NK-92 treated with Interleukin-12 subunit alpha and Interleukin-12 subunit beta, amount 100 ng/mL, for 24 hours (cell line): ENCODE measurements around the gene TUBA1B.
"Not testable (repeated sequence)": the region's sequence is repeated elsewhere in the genome, so short reads cannot be mapped to it uniquely, and the experiment has no call there.

Source experiments
- DNase-seq: peaks from one replicate; lab custom pipeline; 2025; lab: John Stamatoyannopoulos, UW

Gene TUBA1B

DNA sequence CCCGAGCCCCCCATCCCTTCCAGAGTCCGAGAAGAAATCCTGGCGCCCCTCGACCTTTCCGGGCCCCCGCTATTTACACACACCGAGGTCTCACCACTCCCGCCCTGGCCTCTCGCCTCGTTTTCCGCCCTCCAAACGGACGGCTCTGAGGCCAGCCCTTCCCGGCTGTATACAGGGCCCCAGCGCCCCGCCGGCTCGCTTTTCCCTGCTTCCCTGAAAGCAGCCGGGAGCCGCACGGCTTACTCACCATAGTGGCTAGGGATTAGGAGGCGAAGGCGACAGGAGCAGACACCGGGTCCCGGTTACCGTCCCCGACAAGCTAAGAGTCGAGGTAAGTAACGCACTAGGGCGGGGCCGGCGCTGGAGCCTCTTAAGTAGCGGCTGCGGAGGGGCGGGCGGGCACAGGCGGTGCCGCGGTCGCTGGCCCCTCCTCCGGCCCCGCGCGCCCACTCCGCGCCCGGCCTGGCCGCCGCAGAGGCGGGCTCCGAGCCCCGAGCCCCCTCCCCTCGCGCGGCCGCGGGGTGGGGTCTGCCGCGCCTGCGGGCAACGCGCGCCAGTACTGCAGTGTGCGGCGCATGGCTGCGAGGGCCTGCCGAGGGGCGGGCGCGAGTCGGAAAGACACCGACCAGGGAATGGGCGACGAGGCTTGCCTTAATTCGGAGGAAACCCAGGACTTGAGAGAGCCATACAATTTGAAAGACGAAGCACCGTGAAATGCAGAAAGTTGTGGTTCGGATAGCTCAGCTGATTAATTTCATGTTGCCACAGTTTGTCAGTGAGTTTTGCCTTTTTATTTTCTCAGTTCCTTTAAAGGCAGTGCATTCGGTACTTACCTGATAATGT, at the start of gene TUBA1B:
TUBA1B (minus strand) TSS at position 345 of the 843 bp plus-strand sequence; CDS start at position 250, 95 bp downstream.
- peak; percentile 83 for DNase-seq

DNA sequence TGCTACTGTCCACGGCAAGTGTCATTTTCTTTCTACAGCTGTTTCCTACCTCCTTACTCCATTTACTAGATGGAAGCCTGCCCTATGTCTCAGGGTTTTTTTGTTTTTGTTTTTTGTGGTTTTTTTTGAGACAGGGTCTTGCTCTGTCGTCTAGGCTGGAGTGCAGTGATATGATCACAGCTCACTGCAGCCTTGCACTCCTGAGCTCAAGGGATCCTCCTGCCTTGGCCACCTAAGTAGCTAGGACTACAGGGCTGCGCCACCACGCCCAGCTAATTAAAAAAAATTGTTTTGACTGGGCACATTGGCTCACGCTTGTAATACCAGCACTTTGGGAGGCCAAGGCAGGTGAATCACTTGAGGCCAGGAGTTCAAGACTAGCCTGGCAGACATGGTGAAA, 43.0 kb upstream of the TUBA1B start:
- no peak for DNase-seq

DNA sequence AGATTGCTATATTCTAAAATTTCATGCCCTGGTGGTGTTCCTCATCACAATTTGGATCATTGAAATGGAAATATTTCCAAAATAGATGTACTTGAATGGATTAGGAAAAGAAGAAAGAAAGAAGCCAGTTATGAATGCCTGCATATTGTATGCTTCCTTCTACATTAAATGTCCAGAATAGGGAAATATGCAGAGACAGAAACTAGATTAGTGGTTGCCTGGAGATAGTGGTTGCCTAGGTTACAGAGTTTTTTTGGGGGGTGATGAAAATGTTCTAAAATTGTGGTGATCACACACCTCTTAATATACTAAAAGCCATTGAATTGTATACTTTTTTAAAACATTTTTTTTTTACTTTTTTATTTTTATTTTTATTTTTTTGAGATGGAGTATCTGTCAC, 39.7 kb upstream of the TUBA1B start:
- DNase-seq, result no peak

- no peak for DNase-seq
These were observed 33.9 kb upstream of the TUBA1B start for GRCh38 chr12:49165114-49165513.

GRCh38 chr12:49161901-49162300, 30.7 kb upstream of the TUBA1B start:
- not testable (repeated sequence) for DNase-seq

DNA sequence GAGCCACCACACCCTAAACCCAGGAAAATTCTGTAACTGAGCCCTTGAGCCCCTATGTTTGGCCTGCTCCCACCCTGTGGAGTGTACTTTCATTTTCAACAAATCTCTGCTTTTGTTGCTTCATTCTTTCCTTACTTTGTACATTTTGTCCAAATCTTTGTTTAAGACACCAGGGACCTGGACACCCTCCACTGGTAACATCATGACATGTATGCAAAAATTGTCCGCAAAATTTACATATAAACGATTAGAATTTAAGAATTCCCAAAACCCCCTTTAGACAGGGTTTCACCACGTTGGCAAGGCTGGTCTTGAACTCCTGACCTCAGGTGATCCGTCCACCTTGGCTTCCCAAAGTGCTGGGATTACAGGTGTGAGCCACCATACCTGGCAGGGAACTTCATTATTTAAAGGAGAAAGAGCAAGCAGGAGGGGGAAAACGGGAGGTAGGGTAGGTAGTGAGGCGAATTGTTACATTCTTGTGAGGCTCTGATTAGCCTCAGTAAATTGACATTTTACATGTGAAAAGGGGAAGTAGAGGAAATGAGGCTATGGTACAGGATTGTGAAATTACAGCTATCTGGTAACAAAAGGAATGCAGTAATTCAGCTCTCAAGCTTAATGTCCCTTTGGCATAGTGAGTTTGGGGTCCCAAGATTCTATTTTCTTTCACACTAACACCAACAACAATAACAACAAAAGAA, 30.0 kb upstream of the TUBA1B start:
- no peak for DNase-seq

DNA sequence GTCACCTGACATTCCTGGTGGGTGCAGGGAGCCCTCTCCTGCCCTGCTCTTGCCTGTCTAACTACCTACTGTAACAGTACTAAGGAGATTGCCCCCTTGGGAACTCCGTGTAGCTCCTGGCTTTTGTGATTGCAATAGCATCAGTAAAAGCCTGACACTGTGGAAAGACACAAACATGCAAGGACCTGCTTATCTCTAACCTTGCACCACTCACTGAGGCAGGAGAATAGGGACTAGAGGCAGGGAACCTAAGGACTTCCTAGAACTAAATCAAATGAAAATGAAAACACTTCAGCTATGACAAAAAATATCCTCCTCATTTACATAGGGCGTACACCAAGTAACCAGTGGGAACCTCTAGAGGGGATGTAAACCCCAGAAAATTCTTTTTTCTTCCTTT, 29.2 kb upstream of the TUBA1B start:
- no peak for DNase-seq

- no peak for DNase-seq
These were observed 23.0 kb upstream of the TUBA1B start for GRCh38 chr12:49154221-49154620.

DNA sequence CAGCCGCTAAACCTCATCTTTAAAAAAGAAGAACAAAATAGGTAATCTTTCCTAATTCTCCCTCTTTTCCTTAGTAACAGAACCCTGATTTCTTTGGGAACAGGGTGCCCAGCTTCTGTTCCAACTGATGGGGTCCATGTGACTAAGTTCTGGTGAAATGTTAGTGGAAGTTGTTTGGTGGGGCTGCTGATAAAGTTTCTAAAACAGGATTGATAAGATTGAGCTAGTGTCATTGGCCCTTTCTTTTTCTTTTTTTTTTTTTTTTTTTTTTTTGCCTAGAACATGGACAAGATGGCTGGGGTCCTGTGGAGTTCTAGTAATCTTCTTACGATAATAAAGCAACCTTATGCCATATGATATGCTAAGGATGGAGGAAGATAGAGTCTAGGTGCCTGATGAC, 16.2 kb upstream of the TUBA1B start:
- no peak for DNase-seq

GRCh38 chr12:49146406-49146805, 15.2 kb upstream of the TUBA1B start:
- no peak for DNase-seq

- no peak for DNase-seq
These were observed 13.2 kb upstream of the TUBA1B start for GRCh38 chr12:49144384-49144783.

DNA sequence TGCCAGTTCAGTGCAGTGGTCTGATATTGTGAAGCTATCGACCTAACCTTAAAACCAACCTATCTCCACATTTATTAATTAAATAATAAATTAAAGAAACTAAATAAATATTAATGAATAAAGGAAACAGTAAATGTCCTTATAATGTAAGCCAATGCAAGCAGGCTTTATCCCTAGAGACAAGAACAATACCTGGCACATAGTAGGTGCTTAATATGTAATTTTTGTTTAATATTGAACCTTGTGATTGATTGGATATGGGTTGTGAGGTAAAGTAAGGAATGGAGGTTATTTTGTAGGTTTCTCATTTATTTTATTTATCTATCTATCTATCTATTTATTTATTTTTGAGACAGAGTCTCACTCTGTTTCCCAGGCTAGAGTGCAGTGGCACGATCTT, 7.8 kb upstream of the TUBA1B start:
- no peak for DNase-seq

GRCh38 chr12:49138587-49138986, 7.4 kb upstream of the TUBA1B start:
- no peak for DNase-seq

GRCh38 chr12:49137476-49137875, 6.3 kb upstream of the TUBA1B start:
- DNase-seq, result no peak

GRCh38 chr12:49136997-49137396, 5.8 kb upstream of the TUBA1B start:
- DNase-seq, result not testable (repeated sequence)

DNA sequence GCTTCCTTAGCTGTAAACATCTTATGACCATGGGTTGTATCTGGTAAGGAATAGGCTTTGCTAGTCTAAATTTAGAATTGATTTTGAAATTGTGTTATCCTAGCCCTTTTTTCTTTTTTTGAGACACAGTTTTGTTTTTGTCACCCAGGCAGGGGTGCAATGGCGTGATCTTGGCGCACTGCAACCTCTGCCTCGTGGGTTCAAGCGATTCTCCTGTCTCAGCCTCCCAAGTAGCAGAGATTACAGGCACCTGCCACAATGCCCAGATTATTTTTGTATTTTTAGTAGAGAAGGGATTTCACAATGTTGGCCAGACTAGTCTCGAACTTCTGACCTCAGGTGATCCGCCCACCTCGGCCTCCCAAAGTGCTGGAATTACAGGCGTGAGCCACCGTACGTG, 2.4 kb upstream of the TUBA1B start:
- DNase-seq, result no peak

GRCh38 chr12:49133014-49133413, 1.8 kb upstream of the TUBA1B start:
- no peak for DNase-seq

GRCh38 chr12:49131894-49132461, 783 bp upstream of the TUBA1B start:
- DNase-seq, result no peak

GRCh38 chr12:49130151-49131050, 794 bp downstream of the TUBA1B start:
- peak; percentile 89 for DNase-seq

- DNase-seq, result no peak
These were observed 1.7 kb downstream of the TUBA1B start for GRCh38 chr12:49129332-49130150.

DNA sequence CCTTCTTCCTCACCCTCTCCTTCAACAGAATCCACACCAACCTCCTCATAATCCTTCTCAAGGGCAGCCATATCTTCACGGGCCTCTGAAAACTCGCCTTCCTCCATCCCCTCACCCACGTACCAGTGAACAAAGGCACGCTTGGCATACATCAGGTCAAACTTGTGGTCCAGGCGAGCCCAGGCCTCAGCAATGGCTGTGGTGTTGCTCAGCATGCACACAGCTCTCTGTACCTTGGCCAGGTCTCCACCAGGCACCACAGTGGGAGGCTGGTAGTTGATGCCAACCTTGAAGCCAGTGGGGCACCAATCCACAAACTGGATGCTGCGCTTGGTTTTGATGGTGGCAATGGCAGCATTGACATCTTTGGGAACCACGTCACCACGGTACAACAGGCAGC, 3.2 kb downstream of the TUBA1B start:
- not testable (repeated sequence) for DNase-seq
